RKO (cell line): ENCODE results near the gene AGAP3.

Source experiments
- DNase-seq: peaks from one replicate; pipeline ENCODE4 v3.0.0-alpha.2; 2016; ENCODE audit warnings: low spot score

The AGAP3 gene

DNA sequence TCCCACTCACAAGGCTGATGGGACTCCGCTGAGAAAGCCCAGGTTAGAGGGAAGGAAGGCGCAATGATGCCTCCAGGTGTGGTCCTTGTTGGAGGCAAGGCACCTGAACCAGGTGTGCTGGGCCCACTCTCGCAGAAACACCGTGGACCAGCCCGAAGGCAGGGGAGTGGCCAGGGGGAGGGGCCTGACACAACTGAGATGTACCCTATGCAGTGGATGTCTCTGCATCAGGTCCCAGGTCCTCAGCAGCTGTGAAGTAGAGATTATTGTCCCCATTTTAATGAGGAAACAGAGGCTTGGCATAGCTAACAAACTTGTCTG is 49.2 kb downstream of the AGAP3 start:
- DNase-seq = no peak

DNA sequence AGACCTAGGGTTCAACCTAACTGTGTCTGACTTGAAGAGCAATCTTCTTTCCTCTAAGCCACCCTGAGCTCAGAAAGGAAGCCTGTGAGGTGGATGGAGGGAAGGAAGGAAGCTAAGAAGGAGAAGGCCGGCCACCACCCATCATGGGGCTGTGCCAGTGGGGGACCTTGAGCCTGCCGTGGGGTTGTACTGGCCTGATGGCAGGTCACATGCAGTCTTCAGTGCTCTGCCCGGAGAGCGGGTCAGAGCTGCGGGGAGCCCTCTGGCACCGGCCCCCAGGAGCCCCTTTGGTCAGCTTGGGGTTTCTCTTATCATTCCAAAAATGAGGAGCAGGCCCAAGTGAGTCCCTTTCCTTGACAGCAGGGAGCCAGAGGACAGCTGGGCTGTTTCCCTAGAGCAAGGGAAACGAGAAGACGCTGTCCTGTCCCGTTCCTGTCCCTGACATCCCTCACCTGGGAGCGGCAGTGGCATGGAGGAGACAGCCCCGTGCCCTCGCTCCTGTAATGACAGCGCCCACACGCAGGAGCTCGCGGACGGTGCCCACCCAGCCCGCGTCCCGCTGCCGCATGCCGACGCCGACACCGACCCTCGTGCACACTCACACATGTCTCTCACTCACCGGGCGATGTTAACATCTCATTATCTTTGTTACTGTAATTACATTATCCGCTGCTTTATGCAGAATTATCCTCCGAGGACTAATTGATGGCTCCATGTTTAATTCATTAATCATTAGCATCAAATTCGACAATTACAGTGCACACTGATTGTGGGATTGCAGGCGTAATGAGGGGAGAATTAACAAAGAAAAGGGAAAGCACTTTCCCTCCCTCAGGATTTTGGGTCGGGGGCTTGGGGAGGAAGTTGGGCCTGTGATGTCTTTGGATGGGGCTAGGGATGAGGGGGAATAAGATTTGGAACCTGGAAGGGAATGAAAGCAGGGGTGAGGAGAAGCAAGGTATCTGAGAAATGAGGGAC is 49.9 kb downstream of the AGAP3 start:
- DNase-seq = no peak

DNA sequence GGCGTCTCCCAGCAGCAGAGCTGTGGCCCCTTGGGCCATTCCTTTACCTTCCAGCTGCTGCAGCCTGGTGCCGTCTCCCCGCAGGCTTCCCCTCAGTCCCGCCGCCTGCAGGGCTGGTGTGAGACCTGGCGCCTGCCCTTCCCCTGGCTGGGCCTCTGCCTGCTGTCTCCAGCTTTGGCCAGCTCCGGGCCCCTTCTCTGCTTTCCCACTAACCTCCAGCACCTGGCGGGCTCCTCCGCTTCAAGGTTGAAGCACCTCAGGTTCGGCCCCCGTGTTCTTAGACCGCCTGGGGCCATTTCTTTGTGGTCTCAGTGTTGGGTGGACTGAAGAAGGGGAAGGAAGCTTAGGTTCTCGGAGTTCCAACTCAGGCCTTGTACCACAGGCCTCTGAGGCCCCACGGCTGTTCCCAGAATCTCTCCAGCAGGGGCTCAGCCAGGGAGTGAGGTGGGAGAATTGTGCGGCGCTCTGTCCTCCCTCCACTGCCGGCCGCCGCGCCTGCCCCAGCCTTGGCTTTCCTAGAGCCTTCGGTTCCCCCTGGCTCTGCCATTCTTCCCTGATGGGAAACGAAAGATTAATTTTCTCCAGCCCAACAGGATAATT is 50.9 kb downstream of the AGAP3 start:
- no peak for DNase-seq

DNA sequence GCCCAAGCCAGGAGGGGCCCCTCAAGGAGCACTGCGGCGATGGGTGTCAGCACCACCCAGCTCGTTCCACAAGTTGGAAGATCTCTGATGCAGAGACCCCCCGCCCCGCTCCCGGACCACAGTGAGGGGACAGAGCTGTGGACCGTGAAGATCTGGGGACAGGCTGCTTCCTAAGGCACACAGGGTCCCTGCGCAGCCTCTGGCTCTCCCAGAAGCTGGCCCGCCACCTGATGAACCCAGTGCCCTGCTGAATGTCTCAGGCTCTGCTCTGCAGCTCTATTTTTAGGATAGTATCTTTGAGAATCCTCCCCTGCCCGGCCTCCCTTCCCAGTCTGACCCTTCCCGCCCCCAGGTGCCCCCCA is 51.5 kb downstream of the AGAP3 start:
- no peak for DNase-seq

DNA sequence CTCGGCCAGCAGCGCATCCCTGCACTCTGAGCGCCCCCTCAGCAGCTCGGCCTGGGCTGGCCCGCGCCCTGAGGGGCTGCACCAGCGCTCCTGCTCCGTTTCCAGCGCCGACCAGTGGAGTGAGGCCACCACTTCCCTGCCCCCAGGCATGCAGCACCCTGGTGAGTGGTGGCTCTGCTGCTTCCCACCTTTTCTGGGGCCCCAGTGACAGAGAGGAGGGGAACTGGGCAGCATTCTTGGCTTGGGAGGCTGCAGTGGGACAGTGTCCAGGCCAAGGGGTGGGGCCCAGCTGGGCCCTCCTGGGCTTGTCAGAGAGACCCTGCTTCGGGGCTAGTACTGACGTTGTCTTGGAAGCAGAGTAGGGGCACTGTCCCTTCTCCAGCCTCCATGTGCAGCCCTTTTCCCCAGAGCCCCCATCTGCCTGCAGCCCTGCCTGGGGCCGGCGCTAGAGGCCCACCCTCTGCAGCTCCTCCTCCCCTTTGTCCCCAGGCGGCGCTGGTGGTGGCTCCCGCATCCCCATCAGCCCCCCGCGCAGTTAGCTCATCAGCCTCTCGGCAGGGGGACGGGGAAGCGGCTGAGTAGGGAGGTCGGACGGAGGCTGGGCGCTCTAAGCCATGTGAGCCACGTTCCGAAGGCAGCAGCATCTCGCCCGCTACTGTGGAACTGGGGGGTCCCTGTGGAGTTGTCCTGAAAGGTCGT is 52.0 kb downstream of the AGAP3 start:
- DNase-seq = no peak

DNA sequence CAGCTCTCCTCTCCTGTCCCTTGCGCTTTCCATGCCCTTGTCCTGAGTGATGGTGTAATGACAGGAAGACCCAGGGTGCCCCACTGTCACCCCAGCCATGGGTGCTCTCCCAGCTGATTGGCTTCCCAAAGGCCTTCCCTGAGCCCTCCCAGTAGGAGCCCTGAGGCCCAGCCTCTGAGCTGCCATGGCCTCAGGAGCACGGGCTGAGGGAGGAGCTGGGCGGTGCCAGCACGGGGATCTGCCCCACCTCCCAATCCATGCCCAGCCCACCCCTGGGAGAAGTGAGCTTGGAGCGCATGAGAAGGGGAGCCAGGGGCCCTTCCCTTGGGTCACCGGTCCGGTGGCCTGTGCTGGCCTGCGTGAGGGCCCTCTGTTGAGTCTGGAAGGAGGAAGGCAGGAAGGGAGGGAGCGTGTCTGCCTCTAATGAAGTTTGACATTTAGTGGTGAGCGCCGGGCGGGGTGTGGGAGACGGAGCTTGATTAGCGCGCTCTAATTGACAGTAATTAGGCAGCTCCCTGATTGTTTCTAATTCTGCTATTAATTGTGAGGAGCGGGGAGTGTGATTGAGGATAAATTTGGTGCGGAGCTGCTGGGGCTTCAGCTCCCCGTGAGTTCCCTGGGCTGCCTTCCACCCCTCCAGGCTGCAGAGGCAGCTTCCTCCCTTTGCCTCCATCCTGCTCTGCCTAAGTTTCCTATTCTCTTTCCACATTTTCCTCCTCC is 53.0 kb downstream of the AGAP3 start:
- DNase-seq = no peak

DNA sequence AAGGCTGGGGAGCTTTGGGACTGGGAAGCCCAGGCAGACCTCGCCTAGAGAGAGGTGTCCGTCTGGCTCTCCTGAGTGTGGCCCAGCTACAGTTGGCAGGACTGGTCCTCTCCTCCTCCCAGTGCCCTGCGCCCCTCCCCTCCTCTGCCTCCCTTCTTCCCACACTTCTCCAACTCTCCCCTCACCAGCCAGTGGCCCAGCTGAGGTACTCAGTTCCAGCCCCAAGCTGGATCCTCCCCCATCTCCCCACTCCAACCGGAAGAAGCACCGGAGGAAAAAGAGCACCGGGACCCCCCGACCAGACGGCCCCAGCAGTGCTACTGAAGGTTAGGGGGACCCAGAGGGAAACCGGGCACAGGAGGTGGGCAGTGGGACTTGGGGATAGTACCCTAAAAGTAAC is 53.5 kb downstream of the AGAP3 start:
- DNase-seq = no peak

DNA sequence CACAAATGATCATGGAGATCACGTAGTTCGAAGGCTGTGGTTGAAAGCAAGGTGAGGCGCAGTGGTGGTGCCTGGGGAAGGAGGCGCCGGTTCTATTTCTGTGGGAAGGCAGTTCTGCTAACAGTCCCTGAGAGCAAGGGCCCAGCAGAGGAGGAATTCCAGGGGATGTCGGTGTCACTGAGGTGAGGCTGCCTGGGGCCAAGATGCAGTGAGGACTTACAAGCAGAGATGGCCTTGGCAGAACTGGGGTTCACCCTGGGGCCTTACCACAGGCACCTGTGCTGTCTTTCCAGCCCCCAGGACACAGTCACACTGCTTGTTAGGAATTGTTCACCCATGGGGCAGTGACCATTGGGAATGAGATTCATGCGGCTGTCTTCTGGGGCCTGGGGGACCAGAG is 54.6 kb downstream of the AGAP3 start:
- no peak for DNase-seq

DNA sequence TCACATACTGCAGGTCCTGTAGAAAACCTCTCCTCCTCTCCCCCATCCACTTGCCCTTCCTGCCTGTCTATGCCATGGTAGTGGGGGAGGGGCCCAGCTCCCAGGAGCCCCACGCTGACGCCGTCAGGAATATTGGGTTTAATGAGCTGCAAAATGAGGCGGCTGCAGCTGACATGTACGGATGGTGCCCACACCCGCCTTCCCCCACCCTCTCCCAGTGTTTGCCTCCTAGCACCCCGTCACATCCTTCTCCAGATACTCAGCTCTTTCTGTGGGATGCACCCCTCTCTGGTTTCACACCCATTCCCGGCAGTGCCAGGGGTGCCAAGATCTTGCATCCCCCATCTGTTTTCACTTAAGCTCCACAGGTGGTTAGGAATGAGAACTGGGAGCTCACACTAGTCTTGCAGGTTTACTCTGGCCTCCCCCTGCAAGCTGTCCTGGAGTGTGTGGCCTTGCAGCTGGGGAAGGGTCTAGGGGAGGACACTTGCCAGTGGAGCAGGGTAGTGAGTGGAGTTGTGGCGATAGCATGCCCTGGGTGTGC is 55.1 kb downstream of the AGAP3 start:
- DNase-seq = no peak

DNA sequence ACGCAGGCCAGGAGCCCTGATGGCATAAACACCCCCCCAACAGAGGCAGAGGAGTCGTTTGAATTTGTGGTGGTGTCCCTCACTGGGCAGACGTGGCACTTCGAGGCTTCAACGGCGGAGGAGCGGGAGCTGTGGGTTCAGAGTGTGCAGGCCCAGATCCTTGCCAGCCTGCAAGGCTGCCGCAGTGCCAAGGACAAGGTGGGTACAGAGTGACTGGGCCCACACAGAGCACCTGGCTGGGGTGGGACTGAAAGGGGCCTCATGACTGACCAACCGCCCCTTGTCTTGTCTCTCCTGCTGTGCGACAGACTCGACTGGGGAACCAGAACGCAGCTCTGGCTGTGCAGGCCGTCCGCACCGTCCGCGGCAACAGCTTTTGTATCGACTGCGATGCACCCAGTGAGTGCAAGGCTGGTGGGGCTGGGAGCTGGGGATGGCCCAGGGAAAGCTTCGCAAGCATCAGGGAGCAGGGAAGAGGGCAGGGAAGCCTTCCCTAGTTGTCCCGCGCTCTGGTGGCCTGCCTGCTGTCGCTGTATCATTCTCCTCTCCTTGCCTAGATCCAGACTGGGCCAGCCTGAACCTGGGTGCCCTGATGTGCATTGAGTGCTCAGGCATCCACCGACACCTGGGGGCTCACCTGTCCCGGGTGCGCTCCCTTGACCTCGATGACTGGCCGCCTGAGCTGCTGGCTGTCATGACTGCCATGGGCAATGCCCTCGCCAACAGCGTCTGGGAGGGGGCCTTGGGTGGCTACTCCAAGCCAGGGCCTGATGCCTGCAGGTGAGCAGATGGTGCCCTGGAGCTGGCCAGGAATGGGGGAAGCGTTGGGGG is 55.8 kb downstream of the AGAP3 start:
- no peak for DNase-seq

DNA sequence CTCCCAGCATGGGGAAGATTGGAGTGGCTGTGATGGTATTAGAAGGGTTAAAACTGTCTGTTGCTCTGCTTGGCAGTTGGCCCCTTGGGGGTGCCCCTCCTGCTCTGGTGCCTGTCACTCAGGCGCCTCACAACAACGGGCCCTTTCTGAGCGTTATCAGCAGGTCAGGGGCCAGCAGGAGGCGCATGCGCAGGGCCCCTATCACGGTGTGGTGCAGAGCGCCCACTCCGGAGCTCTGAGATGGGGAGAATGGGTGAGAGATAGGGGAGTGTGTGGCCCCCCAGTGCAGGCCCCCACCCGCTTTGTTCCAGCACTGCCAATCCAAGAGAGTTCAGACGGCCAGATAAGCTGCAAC is 56.4 kb downstream of the AGAP3 start:
- no peak for DNase-seq

DNA sequence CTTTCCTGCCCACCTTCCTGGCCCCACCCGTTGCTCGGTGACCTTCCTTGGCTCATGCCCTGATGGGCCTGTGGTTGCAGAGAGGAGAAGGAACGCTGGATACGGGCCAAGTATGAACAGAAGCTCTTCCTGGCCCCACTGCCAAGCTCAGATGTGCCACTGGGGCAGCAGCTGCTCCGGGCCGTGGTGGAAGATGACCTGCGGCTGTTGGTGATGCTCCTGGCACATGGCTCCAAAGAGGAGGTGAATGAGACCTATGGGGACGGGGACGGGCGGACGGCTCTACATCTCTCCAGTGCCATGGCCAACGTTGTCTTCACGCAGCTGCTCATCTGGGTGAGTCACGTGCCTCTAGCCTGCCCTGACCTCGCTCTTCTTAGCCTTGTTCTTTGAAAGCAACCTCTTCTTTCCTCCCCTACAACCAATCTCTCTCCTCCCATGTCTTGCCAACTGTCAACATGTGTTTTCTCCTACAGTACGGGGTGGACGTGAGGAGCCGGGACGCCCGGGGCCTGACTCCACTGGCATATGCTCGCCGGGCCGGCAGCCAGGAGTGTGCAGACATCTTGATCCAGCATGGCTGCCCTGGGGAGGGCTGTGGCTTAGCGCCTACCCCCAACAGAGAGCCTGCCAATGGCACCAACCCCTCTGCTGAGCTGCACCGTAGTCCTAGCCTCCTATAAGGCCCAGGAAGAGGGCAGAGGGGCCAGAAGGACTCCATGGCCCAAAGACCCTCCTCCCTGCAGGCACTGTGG is 57.2 kb downstream of the AGAP3 start:
- no peak for DNase-seq

DNA sequence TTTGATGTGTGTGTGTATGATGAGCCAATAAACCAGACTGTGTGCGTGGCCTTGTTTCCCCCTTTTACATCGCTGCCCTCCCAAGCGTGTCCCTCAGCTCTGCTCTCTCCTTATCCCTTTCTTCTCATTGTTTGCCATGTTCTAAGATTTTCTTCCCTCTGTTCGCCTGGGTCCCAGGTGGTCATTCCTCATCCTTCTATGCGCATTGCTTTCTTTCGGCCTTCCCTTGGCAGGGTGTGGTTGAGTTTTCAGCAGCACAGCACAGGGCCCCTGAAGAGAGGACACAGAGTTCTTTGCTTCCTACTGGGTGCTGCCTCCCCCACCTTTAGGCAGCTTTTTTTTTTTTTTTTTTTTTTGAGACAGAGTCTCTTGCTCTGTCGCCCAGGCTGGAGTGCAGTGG is 58.1 kb downstream of the AGAP3 start:
- DNase-seq = no peak

DNA sequence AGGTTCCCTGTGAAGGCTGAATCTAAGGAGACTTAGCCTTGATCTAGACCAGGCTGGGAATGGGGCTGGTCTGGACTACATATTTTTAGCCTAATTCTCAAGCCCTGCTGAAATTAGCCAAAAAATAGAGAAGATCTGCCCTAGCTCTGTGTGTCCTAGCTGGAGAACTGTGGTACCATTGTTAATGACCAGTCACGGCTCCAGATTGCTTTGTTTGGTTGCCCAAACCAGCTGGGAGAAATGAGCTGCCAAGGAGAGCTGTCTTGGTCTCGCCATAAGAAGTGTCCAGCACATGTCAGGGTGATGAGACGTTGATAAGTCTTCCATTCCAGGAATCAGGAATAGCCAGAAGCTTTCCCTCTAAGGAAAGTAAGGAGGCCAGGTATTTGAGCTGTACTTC is 60.5 kb downstream of the AGAP3 start:
- no peak for DNase-seq

DNA sequence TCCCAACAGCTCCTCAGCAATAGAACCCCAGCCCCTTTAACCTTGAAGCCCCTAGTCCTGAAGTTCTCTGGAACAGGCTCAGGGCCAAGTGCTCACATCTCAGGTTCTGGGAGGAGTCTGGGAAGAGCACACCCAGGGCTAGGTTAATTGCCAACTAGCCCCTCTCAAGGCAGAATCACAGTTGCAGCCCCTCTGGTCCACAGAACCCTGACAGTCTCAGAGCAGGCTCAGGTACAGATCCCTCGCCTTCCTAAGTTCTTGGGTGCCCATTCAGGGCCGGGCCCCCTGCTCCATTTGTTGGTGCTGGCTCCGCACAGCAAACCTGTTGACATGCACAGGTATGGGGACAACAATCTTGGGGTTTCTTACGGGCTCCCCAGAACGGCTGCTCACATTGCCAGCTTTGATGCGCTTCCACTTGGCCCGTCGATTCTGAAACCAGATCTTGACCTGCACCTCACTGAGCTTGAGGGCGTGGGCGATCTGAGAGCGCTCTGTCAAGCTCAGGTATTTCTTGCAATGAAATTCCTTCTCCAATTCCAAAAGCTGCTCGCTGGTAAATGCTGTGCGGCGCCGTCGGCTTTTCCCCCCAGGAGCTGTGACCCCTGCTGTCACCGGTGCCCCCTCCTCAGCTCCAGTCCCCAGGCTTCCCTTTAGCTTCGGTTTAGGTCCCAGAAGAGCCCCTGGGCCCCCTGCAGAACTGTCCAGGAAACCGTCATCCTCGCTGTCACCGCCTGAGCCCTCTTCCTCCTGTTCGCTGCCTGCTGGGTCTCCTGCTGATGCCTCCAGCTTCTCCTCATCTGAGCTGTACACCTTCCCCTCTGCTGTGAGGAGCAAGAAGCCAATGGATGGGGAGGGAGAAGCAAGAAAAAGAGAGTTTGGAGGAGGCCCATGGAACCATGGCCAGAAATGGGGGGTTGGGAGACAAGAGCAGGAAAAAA is 62.3 kb downstream of the AGAP3 start:
- no peak for DNase-seq

DNA sequence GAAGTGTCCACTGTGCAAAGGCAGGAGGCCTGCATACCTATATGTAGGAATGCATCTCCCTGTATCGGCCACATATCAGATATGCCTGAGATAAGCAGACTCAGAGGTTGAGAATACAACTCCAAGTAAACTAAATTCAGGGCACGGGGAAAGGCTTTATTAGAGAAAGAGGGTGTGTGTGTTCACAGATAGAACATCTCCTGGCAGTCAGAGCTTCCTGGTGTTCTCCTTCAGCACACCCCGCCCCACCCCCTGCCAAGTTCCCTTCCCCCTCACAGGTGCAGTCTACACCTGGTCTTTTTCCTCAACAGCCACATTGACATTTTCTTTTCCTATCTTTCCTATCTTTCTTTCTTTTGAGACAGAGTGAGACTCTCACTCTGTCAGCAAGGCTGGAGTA is 64.1 kb downstream of the AGAP3 start:
- no peak for DNase-seq

DNA sequence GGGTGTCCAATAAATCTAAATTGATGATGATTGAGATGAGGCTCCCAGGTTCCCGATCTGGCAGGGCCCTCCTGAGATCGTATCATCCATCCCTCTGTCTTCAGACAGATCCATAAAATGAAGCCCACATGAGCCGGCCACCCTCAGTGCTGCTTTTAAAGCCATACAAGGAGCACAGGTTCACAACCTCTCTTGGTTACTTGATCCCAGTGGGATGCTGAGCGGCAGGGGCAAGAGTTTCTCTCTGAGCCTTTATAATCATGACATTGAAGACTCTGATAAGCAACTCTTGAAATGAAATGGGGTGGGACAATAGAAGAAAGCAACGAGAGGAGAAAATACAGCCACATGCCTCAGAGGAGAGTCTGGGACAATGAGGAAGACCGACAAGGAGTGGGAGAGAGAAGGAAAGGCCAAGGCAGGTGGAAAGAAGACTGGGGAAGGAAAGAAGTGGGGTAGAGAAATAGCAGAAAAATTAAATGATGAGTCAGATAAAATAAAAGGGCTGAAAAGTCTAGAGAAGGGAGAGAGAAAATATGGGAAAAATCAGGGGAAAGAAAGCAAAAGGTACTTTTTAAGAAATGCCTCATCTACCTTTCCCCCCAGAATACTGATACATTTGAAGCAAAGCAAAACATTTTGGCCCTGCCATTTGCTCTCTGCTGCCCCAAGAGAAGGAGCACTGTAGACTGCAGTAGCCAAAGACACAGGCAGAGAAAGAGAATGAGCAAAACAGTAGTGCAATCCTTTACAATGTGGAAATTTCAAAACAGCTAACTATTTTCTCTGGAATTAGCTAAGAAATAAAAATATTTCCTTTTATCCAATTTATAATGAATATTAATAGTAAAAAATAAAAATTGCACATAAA is 66.6 kb downstream of the AGAP3 start:
- DNase-seq = no peak

DNA sequence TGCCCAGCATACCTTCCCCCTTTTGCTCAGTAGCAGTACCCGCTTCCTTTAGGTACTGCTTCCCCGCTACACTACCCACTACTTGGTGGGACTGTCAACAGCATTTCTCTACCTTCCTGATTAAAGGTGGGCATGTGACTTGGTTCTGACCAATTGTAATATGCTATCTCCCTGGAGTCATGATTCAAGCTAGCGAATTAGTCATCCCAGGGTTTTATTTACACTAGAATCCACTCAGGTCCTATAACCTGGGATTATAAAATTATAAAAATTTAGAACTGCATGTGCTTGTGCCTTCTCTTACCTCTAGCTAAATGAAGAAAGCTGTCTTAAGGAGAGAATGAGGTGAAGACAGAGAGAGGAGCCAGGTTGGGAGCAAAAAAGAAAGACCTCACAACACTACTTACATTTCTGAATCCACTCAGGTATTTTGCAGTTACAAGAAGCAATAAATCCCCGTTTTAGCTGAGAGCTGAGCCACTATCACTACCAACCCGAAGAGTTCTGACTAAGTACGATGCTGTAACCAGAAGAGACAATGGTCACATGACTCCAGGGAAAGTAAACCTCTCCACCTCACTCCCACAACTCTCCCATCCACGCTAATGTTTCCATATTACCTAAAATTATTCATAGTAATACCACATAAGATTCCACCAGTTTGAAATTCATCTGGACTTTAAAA is 71.5 kb downstream of the AGAP3 start:
- peak; percentile 28 for DNase-seq
